Measurements from ENCODE around the gene VWA5B1.

The VWA5B1 gene

DNA sequence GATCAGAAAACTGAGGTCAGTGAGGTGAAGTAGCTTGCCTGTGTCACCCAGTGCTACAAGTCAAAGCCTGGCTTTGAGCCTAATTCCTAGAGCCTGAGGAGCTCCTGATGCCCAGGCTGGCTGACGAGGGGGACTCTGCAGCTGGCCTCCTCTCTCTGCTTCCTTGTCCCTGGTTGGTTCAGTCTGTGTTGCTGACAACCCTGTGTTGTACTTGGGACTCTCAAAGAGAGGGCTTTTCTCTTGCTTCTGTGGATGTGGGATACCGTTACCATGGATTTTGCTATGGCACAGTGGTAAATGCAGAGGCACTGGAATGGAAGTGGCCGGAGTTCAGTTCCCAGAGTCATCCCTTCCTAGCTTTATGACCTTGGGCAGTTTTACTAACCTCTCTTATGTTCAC is 8.0 kb downstream of the VWA5B1 start:
- H3K4me3 ChIP-seq (ENCODE audit: low read depth, low read length): no peak overlapping the region
- TF ChIP-seq, protein P1, sequence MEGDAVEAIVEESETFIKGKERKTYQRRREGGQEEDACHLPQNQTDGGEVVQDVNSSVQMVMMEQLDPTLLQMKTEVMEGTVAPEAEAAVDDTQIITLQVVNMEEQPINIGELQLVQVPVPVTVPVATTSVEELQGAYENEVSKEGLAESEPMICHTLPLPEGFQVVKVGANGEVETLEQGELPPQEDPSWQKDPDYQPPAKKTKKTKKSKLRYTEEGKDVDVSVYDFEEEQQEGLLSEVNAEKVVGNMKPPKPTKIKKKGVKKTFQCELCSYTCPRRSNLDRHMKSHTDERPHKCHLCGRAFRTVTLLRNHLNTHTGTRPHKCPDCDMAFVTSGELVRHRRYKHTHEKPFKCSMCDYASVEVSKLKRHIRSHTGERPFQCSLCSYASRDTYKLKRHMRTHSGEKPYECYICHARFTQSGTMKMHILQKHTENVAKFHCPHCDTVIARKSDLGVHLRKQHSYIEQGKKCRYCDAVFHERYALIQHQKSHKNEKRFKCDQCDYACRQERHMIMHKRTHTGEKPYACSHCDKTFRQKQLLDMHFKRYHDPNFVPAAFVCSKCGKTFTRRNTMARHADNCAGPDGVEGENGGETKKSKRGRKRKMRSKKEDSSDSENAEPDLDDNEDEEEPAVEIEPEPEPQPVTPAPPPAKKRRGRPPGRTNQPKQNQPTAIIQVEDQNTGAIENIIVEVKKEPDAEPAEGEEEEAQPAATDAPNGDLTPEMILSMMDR (IDR thresholded peaks at IDR 0.05; ENCODE audit: borderline replicate concordance, insufficient read depth, low read depth, low read length): no peak

DNA sequence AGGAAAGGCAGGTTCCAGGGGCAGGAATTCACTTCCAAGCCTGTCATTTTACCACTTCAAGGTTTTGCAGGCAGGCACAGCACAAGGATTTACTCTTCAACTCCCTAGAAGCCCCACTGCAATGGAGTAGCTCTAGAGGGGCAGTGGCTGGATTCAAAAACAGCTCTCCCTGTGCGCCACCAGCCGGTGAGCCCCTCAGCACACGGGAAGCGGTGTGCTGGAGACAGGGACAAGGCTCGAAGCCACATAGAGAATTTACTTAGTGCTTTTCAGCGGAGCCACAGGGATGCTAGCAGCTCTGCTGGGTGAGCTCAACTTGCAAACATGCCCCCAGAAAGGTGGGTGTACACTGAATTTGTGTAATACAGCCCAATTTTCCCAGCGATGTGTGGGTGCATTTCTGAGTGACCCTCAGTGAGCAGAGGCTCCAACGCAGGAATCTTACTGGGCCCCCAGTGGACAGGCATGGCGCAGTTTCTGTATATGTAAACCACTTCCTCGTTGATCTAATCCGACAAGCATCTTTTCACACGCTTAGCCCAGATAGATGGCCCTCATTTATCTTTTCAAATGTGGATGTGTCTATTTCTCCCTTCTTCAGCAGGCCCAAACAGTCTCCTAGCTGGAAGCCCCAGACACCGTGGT is 10.9 kb downstream of the VWA5B1 start:
- TF ChIP-seq, protein P1 (IDR thresholded peaks at IDR 0.05; ENCODE audit: borderline replicate concordance, insufficient read depth, low read depth, low read length): no peak
- no peak overlapping the region for H3K4me3 ChIP-seq (ENCODE audit: low read depth, low read length)

DNA sequence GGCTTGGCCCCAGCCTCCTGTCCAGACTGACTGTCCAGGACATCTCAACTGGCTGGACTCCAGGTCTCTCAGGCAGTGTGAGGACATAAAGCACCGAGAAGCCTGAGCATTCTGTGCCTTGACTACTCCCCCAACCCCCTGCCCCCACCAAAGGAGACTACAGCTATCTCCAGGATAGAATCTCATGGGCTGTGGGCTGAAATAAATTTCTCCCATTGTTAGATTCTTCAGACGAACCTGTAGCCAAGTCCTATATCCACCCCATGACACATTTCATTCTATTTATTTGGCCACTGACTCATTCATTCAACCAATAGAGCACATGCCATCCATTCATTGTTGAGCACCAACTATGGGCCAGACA is 11.4 kb downstream of the VWA5B1 start:
- no peak overlapping the region for H3K4me3 ChIP-seq (ENCODE audit: low read depth, low read length)
- TF ChIP-seq, protein P1 (IDR thresholded peaks at IDR 0.05; ENCODE audit: borderline replicate concordance, insufficient read depth, low read depth, low read length): no peak

DNA sequence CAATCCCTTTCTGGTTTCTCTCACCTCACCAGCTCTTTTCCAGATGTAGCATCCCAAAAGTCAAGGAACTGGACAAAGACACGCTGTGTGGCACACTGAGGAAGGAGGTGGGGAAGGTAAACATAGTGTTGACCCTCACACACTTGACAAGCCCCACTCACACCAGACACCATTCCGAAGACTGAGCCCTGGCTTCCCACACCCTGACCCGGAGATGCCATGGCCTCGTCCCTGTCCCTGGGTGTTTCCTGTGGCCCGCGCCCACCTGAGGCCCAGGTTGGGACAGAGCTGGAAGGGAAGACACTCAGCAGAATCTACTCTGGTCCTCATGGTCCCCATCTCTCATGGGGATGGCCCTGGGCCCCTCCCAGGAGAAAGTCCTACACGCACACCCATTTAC is 16.4 kb downstream of the VWA5B1 start:
- no peak overlapping the region for H3K4me3 ChIP-seq (ENCODE audit: low read depth, low read length)
- TF ChIP-seq, protein P1 (IDR thresholded peaks at IDR 0.05; ENCODE audit: borderline replicate concordance, insufficient read depth, low read depth, low read length): no peak

DNA sequence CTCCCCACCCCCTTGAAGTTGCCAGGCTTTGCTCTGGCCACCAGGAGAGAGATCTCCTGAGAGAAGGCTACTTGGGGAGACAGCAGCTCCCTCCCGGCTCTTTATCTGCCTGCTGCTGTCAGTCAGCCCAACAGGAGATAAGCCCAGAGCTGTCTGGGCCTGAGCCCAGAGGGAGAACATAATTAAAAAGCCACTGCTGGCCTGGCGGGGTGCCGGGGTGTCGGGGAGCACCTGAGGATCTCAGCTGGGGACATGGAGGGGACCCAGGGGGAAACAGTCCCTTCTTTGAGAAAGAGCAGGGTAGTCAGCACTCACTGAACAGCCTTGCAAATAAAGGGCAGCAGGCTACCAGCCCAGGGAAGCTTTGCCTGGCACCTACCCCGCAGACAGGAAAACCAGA is 17.9 kb downstream of the VWA5B1 start:
- H3K4me3 ChIP-seq (ENCODE audit: low read depth, low read length): no peak overlapping the region
- TF ChIP-seq, protein P1 (IDR thresholded peaks at IDR 0.05; ENCODE audit: borderline replicate concordance, insufficient read depth, low read depth, low read length): no peak

DNA sequence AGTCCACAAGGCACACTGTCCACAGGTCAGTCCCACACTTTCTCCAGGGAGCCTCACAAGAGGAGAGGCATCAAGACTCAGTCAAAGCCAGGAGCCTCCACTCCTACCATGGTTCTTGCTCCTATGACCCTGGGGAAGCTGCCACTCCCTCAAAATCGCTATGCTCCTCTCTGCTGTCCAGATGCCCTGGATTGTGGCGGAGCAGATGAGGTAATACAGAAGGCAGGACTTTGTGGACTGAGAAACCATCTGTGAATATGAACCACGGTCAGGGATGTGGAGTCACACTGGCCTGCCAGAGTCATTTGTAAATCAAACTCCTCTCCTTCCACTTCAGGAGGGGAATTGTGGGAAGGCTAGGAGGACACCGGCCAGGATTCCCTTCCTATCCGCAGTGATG is 20.6 kb downstream of the VWA5B1 start:
- TF ChIP-seq, protein P1 (IDR thresholded peaks at IDR 0.05; ENCODE audit: borderline replicate concordance, insufficient read depth, low read depth, low read length): no peak
- no peak overlapping the region for H3K4me3 ChIP-seq (ENCODE audit: low read depth, low read length)

DNA sequence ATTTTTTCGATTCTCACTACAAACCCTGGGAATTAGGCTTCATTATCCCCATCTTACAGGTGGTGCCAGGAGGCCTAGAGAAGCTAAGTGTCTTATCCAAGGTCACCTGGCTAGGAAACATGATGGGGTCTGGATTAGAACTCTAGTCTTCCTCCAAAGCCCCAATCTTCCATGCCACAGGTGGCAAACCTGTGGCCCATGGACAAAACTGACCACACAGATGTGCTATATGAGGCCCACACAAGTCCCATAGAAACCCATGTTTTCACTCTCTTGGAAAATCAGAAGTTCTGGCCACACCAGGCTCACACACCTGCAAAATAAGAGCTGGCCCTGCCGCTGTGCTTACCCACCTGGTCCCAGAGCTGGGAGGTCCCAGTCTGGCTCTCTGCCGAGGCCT is 21.6 kb downstream of the VWA5B1 start:
- TF ChIP-seq, protein P1 (IDR thresholded peaks at IDR 0.05; ENCODE audit: borderline replicate concordance, insufficient read depth, low read depth, low read length): no peak
- H3K4me3 ChIP-seq (ENCODE audit: low read depth, low read length): no peak overlapping the region
